HG03025 (cell line): ENCODE measurements around the gene CPSF3.
"Not testable (repeated sequence)": the region's sequence is repeated elsewhere in the genome, so short reads cannot be mapped to it uniquely, and the experiment has no call there.

Experiments
- ATAC-seq: cut with Tn5 transposase; IDR thresholded peaks from one replicate; pipeline ENCODE4 v1.9.1; 2021; ENCODE audit warnings: mild to moderate bottlenecking, moderate library complexity; ENCODE audit not compliant: unreplicated experiment, low FRiP score

CPSF3 gene

GRCh38 chr2:9497017-9497416 is 73.6 kb downstream of the CPSF3 start:
- no peak for ATAC-seq

GRCh38 chr2:9498210-9498609 is 74.8 kb downstream of the CPSF3 start:
- no peak for ATAC-seq

- no peak for ATAC-seq
Observed at GRCh38 chr2:9508931-9509330, 85.5 kb downstream of the CPSF3 start.

GRCh38 chr2:9513946-9514345 is 90.5 kb downstream of the CPSF3 start:
- ATAC-seq, result not testable (repeated sequence)

GRCh38 chr2:9517118-9517782 is 93.8 kb downstream of the CPSF3 start:
- no peak for ATAC-seq

GRCh38 chr2:9518163-9518562 is 94.7 kb downstream of the CPSF3 start:
- ATAC-seq, result no peak

- no peak for ATAC-seq
Observed at GRCh38 chr2:9518780-9519179, 95.3 kb downstream of the CPSF3 start.

GRCh38 chr2:9519250-9519649 is 95.8 kb downstream of the CPSF3 start:
- no peak for ATAC-seq
